NOMO-1 treated with dmso at 0.1 percent for 144 hours (cell line): ENCODE data around the gene RPL11.
"Not testable (repeated sequence)": the region's sequence is repeated elsewhere in the genome, so short reads cannot be mapped to it uniquely, and the experiment has no call there.

Source experiments
- DNase-seq: peaks from one replicate; lab custom pipeline; 2025; ENCODE audit not compliant: unreplicated experiment; lab: John Stamatoyannopoulos, UW

RPL11 gene

DNA sequence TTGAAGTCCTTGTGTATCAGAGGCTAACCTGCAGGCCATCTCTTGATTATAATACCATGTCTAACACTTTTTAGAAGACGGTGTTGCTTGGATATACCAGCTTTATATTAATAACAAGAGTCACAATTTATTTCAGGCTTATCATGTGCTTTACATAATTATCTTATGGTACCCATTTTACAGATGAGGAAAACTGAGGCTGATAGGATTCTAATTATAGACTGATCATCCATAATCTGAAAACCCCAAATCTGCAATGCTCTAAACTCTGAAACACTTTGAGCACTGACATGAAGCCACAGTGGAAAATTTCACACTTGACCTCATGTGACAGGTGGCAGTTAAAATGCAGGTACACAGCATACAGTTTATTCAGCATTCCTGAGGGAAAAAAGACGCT lies 7.2 kb upstream of the RPL11 start:
- DNase-seq: no peak

DNA sequence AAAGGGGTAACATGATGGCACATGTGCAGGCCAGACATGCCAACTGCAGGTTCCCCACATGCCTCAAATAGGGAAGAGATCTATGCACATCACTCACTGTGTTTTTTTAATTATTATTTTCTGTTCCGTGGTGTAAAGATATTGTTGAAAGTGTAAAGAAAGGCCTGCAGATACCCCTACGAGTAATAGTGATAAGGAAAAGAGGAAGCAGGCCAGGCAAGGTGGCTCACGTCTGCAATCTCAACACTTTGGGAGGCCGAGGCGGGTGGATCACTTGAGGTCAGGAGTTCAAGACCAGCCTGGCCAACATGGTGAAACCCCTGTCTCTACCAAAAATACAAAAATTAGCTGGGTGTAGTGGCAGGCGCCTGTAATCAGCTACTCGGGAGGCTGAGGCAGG lies 6.4 kb upstream of the RPL11 start:
- DNase-seq: not testable (repeated sequence)

DNA sequence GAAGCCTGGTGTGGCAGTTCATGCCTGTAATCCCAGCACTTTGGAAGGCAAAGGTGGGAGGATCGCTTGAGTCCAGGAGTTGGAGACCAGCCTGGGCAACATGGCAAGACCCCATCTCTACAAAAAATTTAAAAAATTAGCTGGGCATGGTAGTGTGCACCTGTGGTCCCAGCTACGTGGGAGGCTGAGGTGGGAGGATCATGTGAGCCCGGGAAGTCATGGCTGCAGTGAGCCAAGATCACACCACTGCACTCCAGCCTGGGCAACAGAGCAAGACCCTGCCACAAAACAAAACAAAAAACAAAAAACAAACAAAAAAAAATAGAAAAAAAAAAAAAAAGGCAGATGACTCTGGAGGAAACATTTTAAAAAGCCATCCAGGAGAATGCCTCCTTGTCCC lies 3.9 kb upstream of the RPL11 start:
- DNase-seq: not testable (repeated sequence)

DNA sequence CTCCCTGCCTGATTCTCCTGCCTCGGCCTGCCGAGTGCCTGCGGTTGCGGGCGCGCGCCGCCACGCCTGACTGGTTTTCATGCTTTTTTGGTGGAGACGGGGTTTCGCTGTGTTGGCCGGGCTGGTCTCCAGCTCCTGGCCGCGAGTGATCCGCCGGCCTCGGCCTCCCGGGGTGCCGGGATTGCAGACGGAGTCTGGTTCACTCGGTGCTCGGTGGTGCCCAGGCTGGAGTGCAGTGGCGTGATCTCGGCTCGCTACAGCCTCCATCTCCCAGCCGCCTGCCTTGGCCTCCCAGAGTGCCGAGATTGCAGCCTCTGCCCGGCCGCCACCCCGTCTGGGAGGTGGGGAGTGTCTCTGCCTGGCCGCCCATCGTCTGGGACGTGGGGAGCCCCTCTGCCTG lies 3.3 kb upstream of the RPL11 start:
- not testable (repeated sequence) for DNase-seq

DNA sequence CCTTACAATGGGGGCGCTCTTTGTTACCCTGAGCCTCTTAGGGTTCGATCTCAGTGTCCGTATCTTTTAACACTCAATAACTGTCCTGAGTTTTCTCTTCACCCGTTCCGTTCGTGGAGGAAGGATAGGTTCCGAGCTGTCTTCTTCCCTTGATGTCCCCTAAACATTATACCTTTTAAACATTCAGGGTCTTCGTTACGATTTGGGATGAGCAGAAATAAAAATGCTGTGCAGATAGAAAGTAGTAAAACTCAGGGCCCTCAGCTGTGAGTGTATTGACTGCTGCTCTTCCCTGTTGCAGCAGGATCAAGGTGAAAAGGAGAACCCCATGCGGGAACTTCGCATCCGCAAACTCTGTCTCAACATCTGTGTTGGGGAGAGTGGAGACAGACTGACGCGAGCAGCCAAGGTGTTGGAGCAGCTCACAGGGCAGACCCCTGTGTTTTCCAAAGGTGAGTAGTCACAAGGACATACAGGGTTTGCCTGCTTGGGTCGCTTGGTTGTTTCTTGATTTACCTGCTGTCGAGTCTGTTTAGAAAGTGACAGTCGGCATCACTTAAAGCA lies 784 bp downstream of the RPL11 start:
- no peak for DNase-seq

DNA sequence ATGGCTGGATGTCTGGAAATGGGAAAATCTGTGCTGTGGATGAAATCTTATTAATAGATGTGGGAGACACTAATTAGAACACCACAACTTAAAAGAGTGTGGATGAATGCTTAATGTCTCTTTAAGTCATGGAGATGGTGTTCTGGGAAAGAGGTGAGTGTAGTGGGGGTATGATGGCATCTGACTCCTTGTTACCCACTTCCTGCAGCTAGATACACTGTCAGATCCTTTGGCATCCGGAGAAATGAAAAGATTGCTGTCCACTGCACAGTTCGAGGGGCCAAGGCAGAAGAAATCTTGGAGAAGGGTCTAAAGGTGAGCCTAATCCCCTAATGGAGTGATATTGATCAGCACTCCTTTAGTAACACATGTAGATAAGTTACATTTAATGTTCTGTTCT lies 2.0 kb downstream of the RPL11 start:
- no peak for DNase-seq

DNA sequence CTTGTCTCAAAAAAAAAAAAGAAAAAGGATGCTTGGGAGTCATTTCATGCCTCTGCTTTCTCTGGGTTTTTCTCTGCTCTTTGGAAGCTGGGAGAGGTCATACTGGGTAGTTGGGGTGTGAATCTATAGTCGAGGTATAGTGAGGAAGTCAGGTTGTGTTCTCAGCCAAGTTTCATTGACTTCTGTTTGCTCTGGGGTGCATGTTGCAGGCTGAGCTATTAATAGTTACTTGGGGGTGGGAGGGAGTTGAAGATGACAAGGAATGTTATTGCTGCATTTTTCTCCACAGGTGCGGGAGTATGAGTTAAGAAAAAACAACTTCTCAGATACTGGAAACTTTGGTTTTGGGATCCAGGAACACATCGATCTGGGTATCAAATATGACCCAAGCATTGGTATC lies 2.8 kb downstream of the RPL11 start:
- no peak for DNase-seq

DNA sequence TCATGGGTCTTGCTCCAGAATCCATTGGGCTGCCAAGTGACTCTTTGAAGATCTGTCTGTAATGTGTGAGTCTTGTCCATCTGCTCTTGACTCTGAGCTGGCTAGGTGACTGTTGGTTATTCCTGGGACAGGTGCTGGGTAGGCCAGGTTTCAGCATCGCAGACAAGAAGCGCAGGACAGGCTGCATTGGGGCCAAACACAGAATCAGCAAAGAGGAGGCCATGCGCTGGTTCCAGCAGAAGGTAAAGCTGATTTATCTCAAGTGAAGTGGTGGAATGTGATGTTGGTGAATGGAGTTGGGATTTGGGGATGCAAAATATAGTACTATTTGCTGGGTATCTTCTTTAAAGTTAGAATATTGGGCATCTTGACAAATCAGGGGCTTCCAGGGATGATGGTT lies 4.1 kb downstream of the RPL11 start:
- no peak for DNase-seq

DNA sequence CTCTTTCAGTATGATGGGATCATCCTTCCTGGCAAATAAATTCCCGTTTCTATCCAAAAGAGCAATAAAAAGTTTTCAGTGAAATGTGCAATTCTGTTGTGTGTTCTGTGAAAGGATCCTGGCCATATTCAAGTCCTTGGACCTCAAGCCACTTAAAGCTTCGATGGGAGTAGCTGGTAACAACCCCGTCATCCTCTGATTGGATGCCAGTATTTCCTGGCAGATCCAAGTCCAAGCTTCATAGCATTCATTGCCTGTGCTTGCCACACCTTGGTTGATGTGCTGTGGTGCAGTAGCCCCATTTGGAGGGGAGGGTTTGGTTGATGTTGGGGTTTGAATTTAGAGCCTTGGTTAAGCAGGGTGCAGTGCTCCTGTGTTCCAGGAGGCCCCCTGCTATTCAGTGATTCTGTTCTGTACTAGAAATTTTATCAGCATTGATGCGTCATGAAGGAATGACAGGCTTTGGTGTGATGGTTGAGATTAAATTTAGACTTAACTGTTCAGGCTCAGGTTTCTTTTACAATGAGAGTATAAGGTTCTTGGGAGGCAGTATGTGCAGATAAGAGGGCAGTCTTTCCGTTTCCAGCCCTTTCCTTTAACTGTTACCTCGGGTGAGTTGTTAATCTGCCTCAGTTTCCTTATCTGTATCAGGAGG lies 4.9 kb downstream of the RPL11 start:
- DNase-seq: no peak

DNA sequence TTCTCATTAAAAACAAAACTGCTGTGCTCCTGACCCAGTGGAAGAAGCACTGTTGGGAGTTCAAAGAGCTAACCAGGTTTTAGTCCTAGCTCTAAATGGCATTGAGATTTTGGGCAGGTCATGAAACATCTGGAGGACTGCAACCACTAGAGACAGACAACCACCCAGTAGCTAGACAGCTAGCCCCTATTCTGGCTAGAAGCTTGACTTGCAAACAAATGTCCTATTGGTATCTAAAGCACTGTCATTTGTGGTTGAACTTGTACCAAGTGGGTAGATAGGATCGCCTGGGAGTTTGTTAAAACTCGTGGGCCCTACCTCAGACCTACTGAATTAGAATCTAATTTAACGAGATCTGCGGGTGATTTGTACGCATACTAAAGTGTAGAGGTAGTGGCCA lies 6.9 kb downstream of the RPL11 start:
- no peak for DNase-seq

DNA sequence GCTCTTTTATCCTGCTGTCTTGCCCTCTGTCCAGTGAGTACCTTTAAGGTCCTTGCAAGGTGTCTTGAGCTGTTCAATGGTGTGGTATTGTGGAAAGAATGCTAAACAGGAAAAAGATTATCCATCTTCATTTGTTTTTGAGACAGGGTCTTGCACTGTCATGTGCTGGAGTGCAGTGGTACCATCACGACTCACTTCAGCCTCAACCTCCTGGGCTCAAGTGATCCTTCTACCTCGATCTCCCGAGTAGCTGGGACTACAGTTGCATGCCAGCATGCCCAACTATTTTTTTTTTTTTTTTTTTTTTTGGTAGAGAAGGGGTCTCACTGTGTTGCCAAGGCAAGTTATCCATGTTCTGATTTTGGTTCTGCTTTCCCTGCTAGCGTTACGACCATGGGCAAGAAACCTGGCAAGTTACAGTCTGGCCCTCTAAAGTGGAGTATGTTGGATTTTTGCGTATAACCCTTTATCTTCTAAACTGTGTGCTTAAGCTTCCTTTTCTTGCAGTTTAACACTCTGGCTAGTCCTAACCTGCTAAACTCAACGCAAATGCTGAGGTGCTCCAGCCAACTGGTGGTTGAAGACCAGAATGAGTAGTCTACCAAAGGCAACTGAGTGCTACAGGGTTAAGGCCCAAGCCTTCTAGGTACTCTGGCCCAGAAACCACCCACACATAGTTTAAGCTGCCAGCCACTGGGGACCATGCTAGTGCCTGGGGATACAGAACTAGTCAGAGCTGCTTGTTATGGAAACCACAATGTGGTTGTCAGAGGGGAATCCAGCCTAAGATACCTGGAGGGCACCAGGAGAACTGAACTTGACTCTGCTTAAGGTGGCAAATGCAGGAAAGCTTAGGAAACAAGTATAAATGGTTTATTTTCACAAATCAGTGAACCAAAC lies 7.9 kb downstream of the RPL11 start:
- DNase-seq: no peak

DNA sequence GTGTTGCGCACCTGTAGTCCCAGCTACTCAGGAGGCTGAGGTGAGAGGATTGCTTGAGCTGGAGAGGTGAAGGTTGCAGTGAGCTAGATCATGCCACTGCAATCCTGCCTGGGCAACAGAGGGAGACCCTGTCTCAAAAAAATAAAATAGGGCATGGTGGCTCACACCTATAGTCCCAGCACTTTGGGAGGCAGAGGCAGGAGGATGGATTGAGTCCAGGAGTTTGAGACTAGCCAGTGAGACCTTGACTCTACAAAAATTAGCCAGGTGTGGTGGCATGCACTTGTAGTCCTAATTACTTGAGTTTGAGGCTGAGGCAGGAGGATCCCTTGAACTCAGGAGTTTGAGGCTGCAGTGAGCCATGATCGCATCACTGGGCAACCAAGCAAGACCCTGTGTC lies 9.7 kb downstream of the RPL11 start:
- DNase-seq: no peak

DNA sequence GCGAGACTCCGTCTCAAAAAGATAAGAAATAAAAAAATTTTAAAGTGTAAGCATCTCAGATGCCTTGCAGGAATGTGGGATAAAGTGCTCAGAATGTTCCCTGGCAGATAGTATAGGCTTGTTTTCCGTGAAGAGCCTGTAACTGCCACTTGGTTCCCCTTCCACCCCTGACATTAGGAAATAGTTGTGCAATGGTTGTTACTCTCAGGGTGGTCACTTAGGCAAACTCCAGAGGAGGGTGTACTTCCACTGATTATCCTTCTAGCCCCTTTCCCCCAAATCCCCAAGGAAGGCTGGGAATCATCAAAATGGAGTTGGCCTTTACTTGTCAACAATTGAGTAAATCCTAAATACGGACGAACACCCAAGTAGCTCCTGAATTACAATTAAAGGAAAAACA lies 10.4 kb downstream of the RPL11 start:
- no peak for DNase-seq

DNA sequence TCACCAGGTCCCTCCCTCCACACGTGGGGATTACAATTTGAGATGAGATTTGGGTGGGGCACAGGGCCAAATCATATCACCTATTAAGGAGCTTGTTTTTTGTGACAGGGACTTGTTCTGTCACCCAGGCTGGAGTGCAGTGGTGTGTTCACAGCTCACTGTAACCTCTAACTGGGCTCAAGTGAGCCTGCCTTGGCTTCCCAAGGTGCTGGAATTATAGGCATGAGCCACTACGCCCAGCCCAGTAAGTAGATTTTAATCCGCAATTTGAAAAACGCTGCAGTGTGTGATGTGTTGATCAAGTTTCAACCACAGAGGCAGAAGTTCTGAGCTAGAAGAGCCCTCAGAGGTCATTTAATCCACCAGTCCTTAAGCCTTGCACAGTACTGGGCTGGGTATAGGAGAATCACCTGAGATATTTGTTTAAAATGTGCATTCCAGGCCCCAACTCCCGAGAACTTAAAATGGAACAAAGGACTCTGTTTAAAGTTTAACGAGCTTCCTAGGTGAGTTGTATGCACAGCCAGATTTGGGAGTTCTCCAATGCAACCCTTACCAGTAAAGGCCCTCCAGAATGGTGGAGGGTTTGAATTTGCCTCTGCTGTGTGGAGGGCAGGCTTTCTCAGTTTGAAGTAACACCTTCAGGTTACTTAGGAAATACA lies 13.4 kb downstream of the RPL11 start:
- DNase-seq: no peak

DNA sequence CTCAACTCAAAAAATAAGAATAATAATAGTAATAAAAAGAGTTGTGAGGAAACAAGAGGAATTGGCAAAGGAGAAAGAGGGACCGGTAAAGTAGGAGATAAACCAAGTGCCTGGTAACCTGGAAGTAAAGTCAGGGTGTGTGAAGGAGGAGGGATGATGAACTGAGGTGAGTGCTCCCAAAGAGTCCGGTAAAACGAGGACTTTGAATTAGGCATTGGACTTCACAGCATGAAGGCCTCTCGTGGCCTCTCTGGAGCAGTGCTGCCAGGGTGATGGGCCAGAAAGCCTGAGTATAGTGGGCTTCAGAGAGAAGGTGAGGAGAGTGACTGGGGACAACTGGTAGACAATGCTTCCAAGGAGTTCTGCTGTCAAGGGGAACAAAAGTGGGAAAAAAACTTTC lies 17.6 kb downstream of the RPL11 start:
- no peak for DNase-seq

DNA sequence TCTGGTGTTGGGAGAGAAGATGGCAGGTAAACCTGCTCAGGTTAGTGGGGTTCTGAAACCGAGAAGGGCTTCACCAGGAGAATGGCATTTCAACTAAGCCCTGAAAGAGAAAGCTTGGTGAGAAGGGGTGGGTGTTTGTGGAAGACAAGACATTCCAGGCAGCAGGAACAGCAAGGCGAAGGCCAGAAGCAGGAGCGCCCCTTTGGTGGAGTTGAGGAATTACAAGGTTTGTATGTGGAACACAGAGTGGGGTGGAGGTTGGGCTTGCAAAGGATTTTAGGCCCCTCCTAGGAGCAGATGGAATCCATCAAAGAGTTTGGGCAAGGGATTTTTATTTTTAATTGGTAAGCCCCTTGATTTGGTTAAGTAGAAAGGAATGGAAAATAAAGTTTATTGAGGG lies 26.9 kb downstream of the RPL11 start:
- DNase-seq: no peak

DNA sequence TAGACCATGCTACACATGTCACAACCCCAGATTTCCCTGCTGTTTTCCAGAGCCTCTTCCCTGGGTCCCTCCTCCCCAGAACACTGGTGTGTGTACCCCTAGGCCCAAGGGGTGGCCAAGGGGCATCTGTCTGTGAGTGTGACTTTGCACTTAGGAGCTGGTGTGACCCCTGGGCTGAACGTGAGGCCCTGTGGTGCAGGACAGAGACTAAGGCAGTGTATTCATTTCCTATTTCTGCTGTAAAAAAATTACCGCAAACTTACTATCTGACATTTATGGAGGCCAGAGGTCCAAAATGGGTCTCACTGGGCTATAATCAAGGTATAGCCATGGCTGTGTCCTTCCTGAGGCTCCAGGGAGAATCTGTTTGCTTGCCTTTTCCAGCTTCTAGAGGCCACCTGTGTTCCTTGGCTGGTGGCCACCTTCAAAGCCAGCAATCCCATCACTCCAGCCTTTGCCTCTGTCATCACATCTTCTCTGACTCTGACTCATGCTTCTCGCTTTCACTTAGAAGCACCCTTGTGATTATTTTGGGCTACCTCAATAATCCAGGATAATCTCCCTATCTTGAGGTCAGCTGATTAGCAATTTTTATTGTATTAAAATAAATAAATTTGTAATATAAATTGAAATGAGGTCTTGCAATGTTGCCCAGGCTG lies 27.7 kb downstream of the RPL11 start:
- no peak for DNase-seq

DNA sequence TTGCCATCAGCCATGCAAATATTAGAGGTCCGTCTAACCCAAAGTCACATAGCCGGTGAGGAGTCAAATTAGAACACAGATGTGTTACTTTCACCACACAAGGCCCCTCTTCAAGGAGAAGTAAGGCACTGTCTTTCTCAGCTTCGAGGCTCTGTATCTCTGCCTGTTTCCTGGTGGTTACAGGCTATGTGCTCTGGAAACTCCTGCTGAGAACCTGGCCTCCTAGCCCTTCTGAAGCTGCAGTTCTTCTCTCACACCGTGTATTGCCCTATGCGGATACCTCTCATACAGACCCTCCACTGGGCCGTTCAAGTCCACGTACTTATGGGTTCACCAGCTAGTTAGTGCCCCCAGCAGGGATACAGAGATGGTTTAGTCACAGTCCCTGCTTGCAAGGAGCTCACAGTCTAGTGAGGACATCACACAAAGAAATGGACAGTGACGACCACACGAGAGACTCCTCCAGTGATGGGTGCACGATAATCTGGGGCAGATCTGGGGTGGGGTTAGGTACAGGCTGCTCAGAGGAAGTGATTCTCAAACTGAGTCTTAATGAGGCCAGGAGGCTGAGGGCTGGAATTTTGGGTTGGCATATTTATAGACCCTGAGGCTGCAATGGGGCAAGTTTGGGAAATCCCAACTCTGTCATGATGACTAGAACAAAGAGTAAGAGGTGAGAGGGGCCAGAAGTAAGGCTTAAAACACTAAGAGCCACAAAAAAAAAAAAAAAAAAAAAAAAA lies 28.8 kb downstream of the RPL11 start:
- DNase-seq: no peak

DNA sequence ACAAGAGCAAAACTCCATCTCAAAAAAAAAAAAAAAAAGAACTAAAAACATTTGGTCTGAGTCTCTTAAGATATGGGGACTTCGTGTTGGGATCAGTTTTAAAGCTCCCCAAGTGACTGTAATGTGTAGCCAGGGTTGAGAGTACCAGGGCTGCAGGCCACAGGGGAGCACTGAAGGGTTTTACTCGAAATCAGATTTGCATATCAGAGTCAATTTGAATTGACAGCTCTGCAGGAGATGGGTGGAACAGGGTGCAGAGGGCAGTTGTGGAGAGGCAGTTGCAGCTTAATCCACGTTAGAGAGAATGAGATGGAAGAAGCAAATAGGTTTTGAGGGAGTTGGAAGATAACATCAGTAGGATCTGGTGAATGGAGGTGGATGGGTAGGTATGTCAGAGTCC lies 31.0 kb downstream of the RPL11 start:
- DNase-seq: no peak

DNA sequence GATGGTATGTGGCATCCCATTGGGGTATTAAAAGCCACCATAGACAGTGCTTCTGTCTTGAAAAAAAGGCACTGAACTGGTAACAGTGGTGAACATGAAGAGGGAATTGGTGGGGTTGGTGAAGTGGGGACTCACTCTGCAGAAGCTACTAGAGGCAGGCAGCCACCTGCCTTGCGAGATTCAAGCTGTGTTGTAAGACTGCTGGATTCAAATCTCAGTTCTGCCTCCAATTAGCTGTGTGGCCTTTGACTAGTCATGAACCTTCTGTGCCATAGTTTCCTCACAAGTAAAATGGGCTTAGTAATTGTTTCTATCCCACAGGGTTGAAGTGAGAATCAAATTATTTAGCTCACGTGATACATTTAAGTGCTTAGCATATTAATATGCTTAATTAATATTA lies 35.1 kb downstream of the RPL11 start:
- no peak for DNase-seq
